Activated CD4-positive, alpha-beta T cell treated with anti-CD3 and anti-CD28 coated beads for 48 hours (primary cell): ENCODE results near the gene CBL.

Experiments used
- DNase-seq: peaks from one replicate; pipeline ENCODE4 v3.0.0-alpha.2; 2020

The CBL gene

GRCh38 chr11:119315131-119316015 lies 109.2 kb downstream of the CBL start:
- peak; percentile 60 for DNase-seq

GRCh38 chr11:119316016-119316728 lies 110.0 kb downstream of the CBL start:
- DNase-seq: no peak

GRCh38 chr11:119316729-119317591 lies 110.8 kb downstream of the CBL start, which contains the start of gene MCAM:
Gene MCAM (minus strand): TSS chr11:119317130. CDS start chr11:119317101, 29 bp downstream.
- no peak for DNase-seq

- no peak for DNase-seq
Observed at GRCh38 chr11:119317592-119318239, 111.6 kb downstream of the CBL start.

- DNase-seq: no peak
Observed at GRCh38 chr11:119318240-119319135, 112.3 kb downstream of the CBL start.

- DNase-seq: no peak
Observed at GRCh38 chr11:119319136-119319699, 113.1 kb downstream of the CBL start.

GRCh38 chr11:119319700-119320239 lies 113.6 kb downstream of the CBL start:
- no peak for DNase-seq

GRCh38 chr11:119320240-119320775 lies 114.2 kb downstream of the CBL start:
- DNase-seq: no peak

- DNase-seq: peak; percentile 70
Observed at GRCh38 chr11:119320776-119321524, 114.8 kb downstream of the CBL start.

- DNase-seq: no peak
Observed at GRCh38 chr11:119322360-119322739, 116.2 kb downstream of the CBL start.

- DNase-seq: no peak
Observed at GRCh38 chr11:119322921-119323531, 116.9 kb downstream of the CBL start.

- peak; percentile 91 for DNase-seq
Observed at GRCh38 chr11:119323532-119324033, 117.4 kb downstream of the CBL start.

- DNase-seq: no peak
Observed at GRCh38 chr11:119324189-119324588, 118.0 kb downstream of the CBL start.

GRCh38 chr11:119329320-119329719 lies 123.2 kb downstream of the CBL start:
- DNase-seq: no peak

GRCh38 chr11:119330237-119330636 lies 124.1 kb downstream of the CBL start:
- no peak for DNase-seq

- DNase-seq: no peak
Observed at GRCh38 chr11:119332111-119332765, 126.1 kb downstream of the CBL start.

- peak; percentile 95 for DNase-seq
Observed at GRCh38 chr11:119334174-119334930, 128.2 kb downstream of the CBL start, which contains the start of gene RNF26. Gene RNF26 (plus strand): TSS chr11:119334527. CDS start chr11:119335123, 596 bp downstream.
